ENCODE data around the gene TRIP13. TPM values are rescaled to one million over a fixed set of nuclear protein-coding genes. Genes with fewer than 3 reads are reported as not detected.
"Not testable (repeated sequence)": the region's sequence is repeated elsewhere in the genome, so short reads cannot be mapped to it uniquely, and the experiment has no call there.

Gene TRIP13
- total RNA-seq, 1 donor from 2014 or later: 18.2 TPM

GRCh38 chr5:852018-852417 lies 40.7 kb upstream of the TRIP13 start:
- H3K4me1 Mint-ChIP-seq (ENCODE audit: unreplicated experiment): peaks cover 5% of the 10 kb centered on the region
- H3K27ac Mint-ChIP-seq: no peak overlapping the region
- TF ChIP-seq, protein P1, sequence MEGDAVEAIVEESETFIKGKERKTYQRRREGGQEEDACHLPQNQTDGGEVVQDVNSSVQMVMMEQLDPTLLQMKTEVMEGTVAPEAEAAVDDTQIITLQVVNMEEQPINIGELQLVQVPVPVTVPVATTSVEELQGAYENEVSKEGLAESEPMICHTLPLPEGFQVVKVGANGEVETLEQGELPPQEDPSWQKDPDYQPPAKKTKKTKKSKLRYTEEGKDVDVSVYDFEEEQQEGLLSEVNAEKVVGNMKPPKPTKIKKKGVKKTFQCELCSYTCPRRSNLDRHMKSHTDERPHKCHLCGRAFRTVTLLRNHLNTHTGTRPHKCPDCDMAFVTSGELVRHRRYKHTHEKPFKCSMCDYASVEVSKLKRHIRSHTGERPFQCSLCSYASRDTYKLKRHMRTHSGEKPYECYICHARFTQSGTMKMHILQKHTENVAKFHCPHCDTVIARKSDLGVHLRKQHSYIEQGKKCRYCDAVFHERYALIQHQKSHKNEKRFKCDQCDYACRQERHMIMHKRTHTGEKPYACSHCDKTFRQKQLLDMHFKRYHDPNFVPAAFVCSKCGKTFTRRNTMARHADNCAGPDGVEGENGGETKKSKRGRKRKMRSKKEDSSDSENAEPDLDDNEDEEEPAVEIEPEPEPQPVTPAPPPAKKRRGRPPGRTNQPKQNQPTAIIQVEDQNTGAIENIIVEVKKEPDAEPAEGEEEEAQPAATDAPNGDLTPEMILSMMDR (conservative IDR thresholded peaks at IDR 0.05): no peak
- H3K36me3 Mint-ChIP-seq: no peaks in the 10 kb centered on the region
- no peaks in the 10 kb centered on the region for H3K27me3 Mint-ChIP-seq
- no peaks in the 10 kb centered on the region for H3K9me3 Mint-ChIP-seq
- no peak for DNase-seq (ENCODE audit: extremely low spot score, unreplicated experiment)
- no peak overlapping the region for H3K4me3 Mint-ChIP-seq

- peaks cover 5% of the 10 kb centered on the region for H3K4me1 Mint-ChIP-seq (ENCODE audit: unreplicated experiment)
- no peaks in the 10 kb centered on the region for H3K36me3 Mint-ChIP-seq
- no peaks in the 10 kb centered on the region for H3K9me3 Mint-ChIP-seq
- TF ChIP-seq, protein P1 (conservative IDR thresholded peaks at IDR 0.05): no peak
- H3K27me3 Mint-ChIP-seq: no peaks in the 10 kb centered on the region
- H3K27ac Mint-ChIP-seq: no peak overlapping the region
- DNase-seq (ENCODE audit: extremely low spot score, unreplicated experiment): no peak
- no peak overlapping the region for H3K4me3 Mint-ChIP-seq
Measured at GRCh38 chr5:852431-853401, 40.0 kb upstream of the TRIP13 start.

DNA sequence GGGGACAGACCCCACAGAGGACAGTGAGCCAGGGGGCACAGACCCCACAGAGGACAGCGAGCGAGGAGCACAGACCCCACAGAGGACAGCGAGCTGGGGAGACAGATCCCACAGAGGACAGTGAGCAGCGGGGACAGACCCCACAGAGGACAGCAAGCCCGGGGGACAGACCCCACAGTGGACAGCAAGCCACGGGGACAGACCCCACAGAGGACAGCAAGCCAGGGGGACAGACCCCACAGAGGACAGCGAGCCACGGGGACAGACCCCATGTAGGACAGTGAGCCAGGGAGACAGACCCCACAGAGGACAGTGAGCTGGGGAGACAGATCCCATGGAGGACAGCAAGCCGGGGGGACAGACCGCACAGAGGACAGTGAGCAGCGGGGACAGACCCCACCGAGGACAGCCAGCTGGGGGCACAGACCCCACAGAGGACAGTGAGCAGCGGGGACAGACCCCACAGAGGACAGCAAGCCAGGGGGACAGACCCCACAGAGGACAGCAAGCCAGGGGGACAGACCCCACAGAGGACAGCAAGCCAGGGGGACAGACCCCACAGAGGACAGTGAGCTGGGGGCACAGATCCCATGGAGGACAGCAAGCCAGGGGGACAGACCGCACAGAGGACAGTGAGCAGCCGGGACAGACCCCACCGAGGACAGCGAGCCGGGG lies 39.1 kb upstream of the TRIP13 start:
- H3K27me3 Mint-ChIP-seq; DNase-seq (ENCODE audit: extremely low spot score, unreplicated experiment); H3K36me3 Mint-ChIP-seq; H3K27ac Mint-ChIP-seq; H3K4me3 Mint-ChIP-seq; H3K9me3 Mint-ChIP-seq; H3K4me1 Mint-ChIP-seq (ENCODE audit: unreplicated experiment): not testable (repeated sequence)

GRCh38 chr5:854217-854616 lies 38.5 kb upstream of the TRIP13 start:
- TF ChIP-seq, protein P1 (conservative IDR thresholded peaks at IDR 0.05): no peak
- no peak overlapping the region for H3K27ac Mint-ChIP-seq
- peaks cover 2% of the 10 kb centered on the region for H3K4me1 Mint-ChIP-seq (ENCODE audit: unreplicated experiment)
- H3K36me3 Mint-ChIP-seq: no peaks in the 10 kb centered on the region
- H3K27me3 Mint-ChIP-seq: no peaks in the 10 kb centered on the region
- no peaks in the 10 kb centered on the region for H3K9me3 Mint-ChIP-seq
- no peak for DNase-seq (ENCODE audit: extremely low spot score, unreplicated experiment)
- no peak overlapping the region for H3K4me3 Mint-ChIP-seq

DNA sequence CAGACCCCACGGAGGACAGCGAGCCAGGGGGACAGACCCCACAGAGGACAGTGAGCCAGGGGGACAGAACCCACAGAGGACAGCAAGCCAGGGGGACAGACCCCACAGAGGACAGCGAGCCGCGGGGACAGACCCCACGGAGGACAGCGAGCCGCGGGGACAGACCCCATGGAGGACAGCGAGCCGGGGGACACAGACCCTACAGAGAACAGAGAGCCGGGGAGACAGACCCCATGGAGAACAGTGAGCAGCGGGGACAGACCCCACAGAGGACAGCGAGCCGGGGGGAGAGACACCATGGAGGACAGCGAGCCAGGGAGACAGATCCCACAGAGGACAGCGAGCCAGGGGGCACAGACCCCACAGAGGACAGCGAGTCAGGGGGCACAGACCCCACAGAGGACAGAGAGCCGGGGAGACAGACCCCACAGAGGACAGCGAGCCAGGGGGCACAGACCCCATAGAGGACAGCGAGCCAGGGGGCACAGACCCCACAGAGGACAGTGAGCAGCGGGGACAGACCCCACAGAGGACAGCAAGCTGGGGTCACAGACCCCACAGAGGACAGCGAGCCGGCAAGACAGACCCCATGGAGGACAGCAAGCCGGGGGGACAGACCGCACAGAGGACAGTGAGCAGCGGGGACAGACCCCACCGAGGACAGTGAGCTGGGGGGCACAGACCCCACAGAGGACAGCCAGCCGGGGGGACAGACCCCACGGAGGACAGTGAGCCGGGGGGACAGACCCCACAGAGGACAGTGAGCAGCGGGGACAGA lies 37.5 kb upstream of the TRIP13 start:
- H3K27me3 Mint-ChIP-seq: no peaks in the 10 kb centered on the region
- DNase-seq (ENCODE audit: extremely low spot score, unreplicated experiment): no peak
- H3K36me3 Mint-ChIP-seq: no peaks in the 10 kb centered on the region
- H3K4me3 Mint-ChIP-seq: no peak overlapping the region
- H3K27ac Mint-ChIP-seq: no peak overlapping the region
- H3K9me3 Mint-ChIP-seq: no peaks in the 10 kb centered on the region
- H3K4me1 Mint-ChIP-seq (ENCODE audit: unreplicated experiment): peaks cover 4% of the 10 kb centered on the region
- TF ChIP-seq, protein P1 (conservative IDR thresholded peaks at IDR 0.05): no peak
